Measurements from ENCODE around the gene SYNGR4.

Gene SYNGR4

GRCh38 chr19:48333467-48334384 is 30.4 kb upstream of the SYNGR4 start:
- TF ChIP-seq CTCF (conservative IDR thresholded peaks at IDR 0.05; ENCODE audit: low read depth, low read length) = peak; percentile 86
- peak overlapping the region; percentile 52 for H3K4me3 ChIP-seq (ENCODE audit: low read length)
- DNase-seq (ENCODE audit: low read depth) = peak; percentile 61

- no peak overlapping the region for H3K4me3 ChIP-seq (ENCODE audit: low read length)
- DNase-seq (ENCODE audit: low read depth) = no peak
- TF ChIP-seq CTCF (conservative IDR thresholded peaks at IDR 0.05; ENCODE audit: low read depth, low read length) = no peak
Observed at GRCh38 chr19:48338253-48338755, 25.9 kb upstream of the SYNGR4 start.

- no peak for TF ChIP-seq CTCF (conservative IDR thresholded peaks at IDR 0.05; ENCODE audit: low read depth, low read length)
Observed at GRCh38 chr19:48338802-48339503, 25.2 kb upstream of the SYNGR4 start.

GRCh38 chr19:48340995-48341394 is 23.2 kb upstream of the SYNGR4 start:
- no peak for DNase-seq (ENCODE audit: low read depth)
- no peak for TF ChIP-seq CTCF (conservative IDR thresholded peaks at IDR 0.05; ENCODE audit: low read depth, low read length)
- H3K4me3 ChIP-seq (ENCODE audit: low read length) = no peak overlapping the region

More at GRCh38 chr19:48338802-48339503, 25.2 kb upstream of the SYNGR4 start:
- DNase-seq (ENCODE audit: low read depth) = no peak
- H3K4me3 ChIP-seq (ENCODE audit: low read length) = no peak overlapping the region

- no peak overlapping the region for H3K4me3 ChIP-seq (ENCODE audit: low read length)
- no peak for DNase-seq (ENCODE audit: low read depth)
- no peak for TF ChIP-seq CTCF (conservative IDR thresholded peaks at IDR 0.05; ENCODE audit: low read depth, low read length)
Observed at GRCh38 chr19:48341515-48342413, 22.4 kb upstream of the SYNGR4 start.

- DNase-seq (ENCODE audit: low read depth) = no peak
- H3K4me3 ChIP-seq (ENCODE audit: low read length) = no peak overlapping the region
- no peak for TF ChIP-seq CTCF (conservative IDR thresholded peaks at IDR 0.05; ENCODE audit: low read depth, low read length)
Observed at GRCh38 chr19:48342414-48342738, 21.8 kb upstream of the SYNGR4 start.

Data from retinal pigment epithelial cell (primary cell).